Suppressor macrophage (primary cell): Measurements from ENCODE around the gene KCNJ11.

ENCODE experiments used
- DNase-seq, 4 experiments: peaks; one replicate each; pipeline ENCODE4 v3.0.0-alpha.2; 2020 to 2022

KCNJ11 gene

DNA sequence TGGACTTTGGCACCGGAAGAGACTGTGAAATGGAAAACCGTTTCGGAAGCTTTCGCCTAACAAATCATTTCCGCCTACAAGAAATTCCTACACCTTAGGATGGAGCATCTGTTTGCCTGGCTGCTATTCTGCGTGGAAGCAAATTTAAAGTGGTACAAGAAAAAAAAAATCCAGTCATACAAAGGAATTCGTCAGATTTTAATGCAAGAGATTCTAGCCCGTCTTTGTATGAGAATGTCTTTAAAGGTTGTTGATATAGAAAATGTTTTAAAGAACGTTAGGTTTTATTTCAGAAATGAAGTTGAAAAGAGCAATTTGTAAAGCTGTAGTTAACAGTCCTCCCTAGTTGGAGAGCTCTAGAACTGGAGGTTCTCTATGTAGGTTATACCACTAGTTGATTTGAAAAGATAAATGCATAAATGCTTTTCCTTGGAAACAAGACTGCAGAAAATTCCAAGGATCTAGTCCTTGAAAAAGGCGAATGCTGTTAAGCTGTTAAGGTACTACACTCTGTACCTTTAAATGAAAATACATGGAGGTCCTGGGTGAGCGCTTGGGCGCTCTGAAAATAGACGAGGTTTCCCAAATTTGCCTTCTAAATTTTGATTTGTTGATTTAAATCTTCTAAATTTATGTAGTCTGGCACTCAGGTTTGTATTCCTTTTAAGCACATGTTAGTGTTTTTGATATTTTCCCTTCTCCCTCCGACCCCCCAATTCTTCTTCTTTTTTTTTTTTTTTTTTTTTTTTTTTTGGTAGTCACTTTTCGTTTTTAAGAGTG, 34.4 kb downstream of the KCNJ11 start:
- DNase-seq, result peak in 1 of 4 experiments; percentile 7

GRCh38 chr11:17352950-17353820, 35.3 kb downstream of the KCNJ11 start:
- peak; percentile 77 to 89 (median 82) for DNase-seq

GRCh38 chr11:17351510-17352176, 36.8 kb downstream of the KCNJ11 start, which contains the start of gene NCR3LG1:
Gene NCR3LG1 (plus strand): TSS chr11:17351800. CDS start chr11:17351970, 170 bp downstream.
- peak; percentile 88 to 92 (median 90) for DNase-seq

DNA sequence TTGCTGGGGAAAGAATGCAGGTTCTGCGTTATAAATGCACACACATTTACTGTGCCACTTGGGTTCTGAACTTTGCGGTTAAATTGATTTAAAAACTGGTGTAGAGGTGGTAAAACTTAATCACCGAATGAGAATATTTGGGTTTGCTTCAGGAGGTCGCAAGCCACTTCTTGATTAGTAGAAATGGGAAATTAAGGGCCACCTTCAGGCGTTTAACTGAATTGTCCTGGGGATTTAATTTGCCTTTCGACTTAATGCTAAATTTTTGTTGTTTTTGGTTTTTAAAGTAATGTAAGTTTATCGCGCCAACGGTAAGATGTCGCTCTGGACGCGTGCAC, 37.3 kb downstream of the KCNJ11 start:
- DNase-seq, result no peak

DNA sequence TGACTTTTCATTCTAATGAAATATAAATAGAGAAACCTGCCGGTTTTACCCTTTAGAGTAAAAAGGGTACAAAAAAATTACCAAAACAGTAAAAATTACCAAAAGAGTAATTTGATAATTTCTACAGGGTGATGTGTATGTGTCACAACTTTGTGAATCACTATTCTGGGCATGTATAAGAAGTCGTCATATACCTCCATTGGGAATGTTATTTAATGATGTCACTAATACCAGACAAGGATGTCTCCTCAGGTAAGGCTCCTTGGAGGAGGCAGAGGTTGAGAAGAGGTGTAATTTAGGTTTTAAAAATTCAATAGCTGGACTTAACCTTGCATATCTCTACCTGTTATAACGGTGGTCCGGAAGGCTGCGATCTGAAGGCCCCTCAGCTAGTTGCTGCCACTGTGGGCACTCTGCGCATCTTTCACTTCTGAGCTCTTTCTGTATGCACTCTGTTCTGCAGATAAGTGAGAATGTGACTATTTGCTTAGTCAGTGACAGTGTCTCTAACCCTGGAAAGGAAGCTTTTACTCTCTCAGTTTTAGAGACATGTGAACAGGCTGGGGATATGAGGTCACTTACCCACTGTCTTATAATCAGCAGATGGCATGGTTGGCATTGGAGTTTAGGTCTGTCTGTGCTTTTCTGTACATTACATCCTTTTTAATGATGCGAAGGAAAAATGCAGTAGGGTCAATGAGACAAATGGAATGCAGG, 37.8 kb downstream of the KCNJ11 start:
- peak; percentile 24 to 47 (median 34) for DNase-seq

DNA sequence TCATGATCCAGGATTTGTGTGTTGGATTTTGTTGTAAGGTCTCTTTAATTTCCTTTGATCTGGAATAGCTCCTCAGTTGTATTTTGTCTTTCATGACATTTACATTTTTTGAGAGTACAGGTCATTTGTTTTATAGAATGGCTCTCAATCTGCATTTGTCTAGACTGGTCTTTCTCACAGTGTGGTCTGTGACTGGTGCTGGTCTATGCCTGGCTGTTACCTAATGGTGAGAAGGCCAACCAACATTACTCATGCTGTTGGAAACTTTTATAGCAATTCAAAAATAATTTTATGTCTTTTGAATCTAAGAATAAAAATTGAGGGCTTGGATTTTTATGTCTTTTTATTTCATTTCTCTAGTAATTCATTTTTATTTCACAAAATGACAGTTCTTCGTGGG, 40.8 kb downstream of the KCNJ11 start:
- DNase-seq, result no peak

- DNase-seq, result no peak
Observed at GRCh38 chr11:17343907-17344306, 44.6 kb downstream of the KCNJ11 start.

DNA sequence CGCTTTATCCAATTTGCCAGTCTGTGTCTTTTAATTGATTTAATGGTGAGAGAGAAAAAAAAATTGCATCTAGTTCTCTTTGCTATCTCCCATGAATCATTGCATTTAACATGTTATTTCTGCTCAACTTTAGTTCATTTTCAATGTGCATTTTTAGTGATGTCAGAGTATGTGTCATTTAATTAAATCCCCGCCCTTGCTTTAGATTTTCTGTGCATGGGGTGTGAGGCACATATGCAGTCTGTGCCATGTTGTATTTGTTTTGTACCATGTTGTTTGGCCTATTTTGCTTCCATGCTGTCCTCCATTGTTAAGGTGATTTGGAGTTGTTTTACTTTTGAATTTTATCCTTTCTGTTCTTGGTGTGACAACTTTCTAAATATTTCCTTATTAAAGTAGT, 45.2 kb downstream of the KCNJ11 start:
- DNase-seq, result no peak
